GM23248 (cell line): ENCODE data around the gene GPSM1.

ENCODE experiments used
- EZH2 ChIP-seq: fragments of 200-600 bp; sonication (generic); IDR thresholded peaks from 2 replicates; pipeline ENCODE4 v1.6.1; 2018; ENCODE audit warnings: antibody characterized with exemption, mild to moderate bottlenecking; ENCODE audit not compliant: insufficient read depth, poor library complexity, severe bottlenecking
- EZH2phosphoT487 ChIP-seq: fragments of 200-600 bp; sonication (generic); IDR thresholded peaks from 2 replicates; pipeline ENCODE4 v1.6.1; 2018; ENCODE audit warnings: antibody characterized with exemption, moderate library complexity, mild to moderate bottlenecking, low read depth; ENCODE audit not compliant: insufficient read depth

GRCh38 chr9:136328011-136328621 lies 777 bp downstream of the GPSM1 start:
- TF ChIP-seq EZH2 (no peak), EZH2phosphoT487 (no peak)
